Chondrocyte (in vitro differentiated cells): ENCODE data around the gene ADCY5. TPM values are rescaled to one million over a fixed set of nuclear protein-coding genes. Genes with fewer than 3 reads are reported as not detected.
A peak's percentile ranks its signal among the peaks of the same experiment; 100 is the strongest.

Experiments
- DNase-seq: peaks from one replicate; pipeline ENCODE4 v3.0.0; 2021; ENCODE audit warnings: mixed read lengths, low spot score
- H3K27ac Mint-ChIP-seq: one replicate; pipeline ENCODE4 v1.8.0; 2021; ENCODE audit warnings: mild to moderate bottlenecking, moderate library complexity, mixed read lengths; ENCODE audit not compliant: unreplicated experiment
- H3K27me3 Mint-ChIP-seq: 2 replicates; pipeline ENCODE4 v1.8.0; 2021; ENCODE audit warnings: low read depth, mixed read lengths
- H3K36me3 Mint-ChIP-seq: 2 replicates; pipeline ENCODE4 v1.8.0; 2021; ENCODE audit warnings: low read depth, mixed read lengths
- H3K4me1 Mint-ChIP-seq: 2 replicates; pipeline ENCODE4 v1.8.0; 2021; ENCODE audit warnings: low read depth, mild to moderate bottlenecking, mixed read lengths
- H3K4me3 Mint-ChIP-seq: one replicate; pipeline ENCODE4 v1.8.0; 2021; ENCODE audit warnings: mild to moderate bottlenecking, moderate library complexity, mixed read lengths; ENCODE audit not compliant: unreplicated experiment
- H3K9me3 Mint-ChIP-seq: 2 replicates; pipeline ENCODE4 v1.8.0; 2021; ENCODE audit warnings: low read depth, mixed read lengths
- total RNA-seq: library from RNA; stranded (reverse); gene quantifications from 3 replicates; pipeline ENCODE4 v1.2.1, GENCODE V29; 2021
- TF ChIP-seq, protein P1 (sequence below): fragments of 200-600 bp; sonication (generic); IDR thresholded peaks from 2 replicates; pipeline ENCODE4 v1.5.0; 2021; ENCODE audit warnings: antibody characterized with exemption, mild to moderate bottlenecking, moderate library complexity

Gene ADCY5
- total RNA-seq, 1 donor from 2014 or later = 8.0 TPM

DNA sequence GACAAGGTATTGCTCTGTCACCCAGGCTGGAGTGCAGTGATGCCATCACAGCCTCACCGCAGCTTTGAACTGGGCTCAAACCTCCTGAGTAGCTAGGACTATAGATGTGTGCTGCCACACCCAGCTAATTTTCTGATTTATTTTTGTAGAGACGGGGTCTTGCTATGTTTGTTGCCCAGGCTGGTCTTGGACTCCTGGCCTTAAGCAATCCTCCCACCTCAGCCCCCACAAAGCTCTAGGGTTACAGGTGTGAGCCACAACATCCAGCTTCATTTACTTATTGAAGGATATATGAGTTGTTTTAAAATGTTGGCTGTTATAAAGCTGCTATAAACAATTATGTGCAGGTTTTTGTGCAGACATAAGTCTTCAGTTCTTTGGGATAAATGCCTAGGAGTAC is 184.9 kb downstream of the ADCY5 start:
- peaks cover 1% of the 10 kb centered on the region for H3K4me1 Mint-ChIP-seq
- peaks cover 17% of the 10 kb centered on the region for H3K36me3 Mint-ChIP-seq
- H3K27me3 Mint-ChIP-seq = no peaks in the 10 kb centered on the region
- H3K9me3 Mint-ChIP-seq = peaks cover 20% of the 10 kb centered on the region
- DNase-seq = no peak
- H3K27ac Mint-ChIP-seq = no peak overlapping the region
- TF ChIP-seq, protein P1, sequence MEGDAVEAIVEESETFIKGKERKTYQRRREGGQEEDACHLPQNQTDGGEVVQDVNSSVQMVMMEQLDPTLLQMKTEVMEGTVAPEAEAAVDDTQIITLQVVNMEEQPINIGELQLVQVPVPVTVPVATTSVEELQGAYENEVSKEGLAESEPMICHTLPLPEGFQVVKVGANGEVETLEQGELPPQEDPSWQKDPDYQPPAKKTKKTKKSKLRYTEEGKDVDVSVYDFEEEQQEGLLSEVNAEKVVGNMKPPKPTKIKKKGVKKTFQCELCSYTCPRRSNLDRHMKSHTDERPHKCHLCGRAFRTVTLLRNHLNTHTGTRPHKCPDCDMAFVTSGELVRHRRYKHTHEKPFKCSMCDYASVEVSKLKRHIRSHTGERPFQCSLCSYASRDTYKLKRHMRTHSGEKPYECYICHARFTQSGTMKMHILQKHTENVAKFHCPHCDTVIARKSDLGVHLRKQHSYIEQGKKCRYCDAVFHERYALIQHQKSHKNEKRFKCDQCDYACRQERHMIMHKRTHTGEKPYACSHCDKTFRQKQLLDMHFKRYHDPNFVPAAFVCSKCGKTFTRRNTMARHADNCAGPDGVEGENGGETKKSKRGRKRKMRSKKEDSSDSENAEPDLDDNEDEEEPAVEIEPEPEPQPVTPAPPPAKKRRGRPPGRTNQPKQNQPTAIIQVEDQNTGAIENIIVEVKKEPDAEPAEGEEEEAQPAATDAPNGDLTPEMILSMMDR = no peak
- H3K4me3 Mint-ChIP-seq = no peak overlapping the region

DNA sequence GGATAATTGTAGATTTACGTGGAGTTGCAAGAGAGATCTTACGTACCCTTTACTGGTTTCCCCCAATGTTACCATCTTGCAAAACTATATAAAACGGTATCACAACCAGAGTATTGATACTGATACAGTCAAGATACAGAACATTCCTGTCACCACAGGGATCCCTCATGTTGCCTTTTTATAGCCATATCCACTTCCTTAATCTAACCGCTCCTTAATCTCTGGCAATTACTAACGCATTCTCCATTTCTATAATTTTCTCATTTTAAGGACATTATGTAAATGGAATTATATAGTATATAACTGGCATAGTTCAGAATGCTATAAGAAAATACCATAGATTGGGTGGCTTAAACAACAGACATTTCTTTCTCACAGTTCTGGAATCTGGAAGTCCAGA is 186.0 kb downstream of the ADCY5 start:
- TF ChIP-seq, protein P1 = no peak
- H3K4me1 Mint-ChIP-seq = peaks cover 7% of the 10 kb centered on the region
- no peak overlapping the region for H3K27ac Mint-ChIP-seq
- DNase-seq = no peak
- peaks cover 20% of the 10 kb centered on the region for H3K9me3 Mint-ChIP-seq
- H3K4me3 Mint-ChIP-seq = no peak overlapping the region
- H3K27me3 Mint-ChIP-seq = no peaks in the 10 kb centered on the region
- H3K36me3 Mint-ChIP-seq = peaks cover 17% of the 10 kb centered on the region

DNA sequence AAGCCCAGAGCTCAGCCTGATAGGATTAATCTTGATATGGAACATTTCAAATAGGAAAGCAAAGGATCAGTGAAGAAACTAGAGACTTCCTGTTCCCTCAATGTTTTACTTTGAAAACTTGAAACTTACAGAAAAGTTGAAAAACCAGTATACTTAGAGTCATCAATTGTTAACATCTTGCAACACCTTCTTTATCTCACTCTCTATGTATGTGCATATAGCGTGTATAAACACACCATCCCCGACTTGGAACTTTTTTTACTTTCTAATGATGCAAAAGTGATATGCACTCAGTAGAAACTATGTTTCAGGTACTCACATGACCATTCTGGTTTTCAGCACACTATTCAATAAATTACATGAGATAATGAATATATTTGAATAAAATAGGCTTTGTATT is 186.7 kb downstream of the ADCY5 start:
- Mint-ChIP-seq H3K4me3 (no peak overlapping the region), H3K27ac (no peak overlapping the region), H3K36me3 (peaks cover 17% of the 10 kb centered on the region), H3K9me3 (peaks cover 18% of the 10 kb centered on the region), H3K4me1 (peaks cover 7% of the 10 kb centered on the region), H3K27me3 (no peaks in the 10 kb centered on the region)
- TF ChIP-seq, protein P1 = no peak
- DNase-seq = no peak

DNA sequence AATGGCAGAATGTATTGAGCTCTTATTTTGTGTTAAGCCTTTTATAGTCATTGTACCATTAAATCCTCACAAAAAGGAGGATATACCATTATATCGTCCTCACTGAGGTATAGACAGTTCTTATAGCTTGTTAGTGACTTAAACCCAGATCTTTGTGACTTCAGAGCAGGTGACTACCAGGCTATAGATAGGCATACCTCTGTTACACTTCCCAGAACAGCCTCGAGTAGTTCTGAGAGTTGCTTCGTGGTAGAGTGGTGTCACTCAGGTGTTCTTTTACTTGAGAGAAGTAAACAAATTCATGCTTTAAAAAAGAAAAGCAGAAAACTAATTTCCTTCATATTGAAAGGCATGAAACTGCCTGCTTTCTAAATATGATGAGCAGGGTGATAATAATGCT is 187.2 kb downstream of the ADCY5 start:
- no peak overlapping the region for H3K27ac Mint-ChIP-seq
- no peak overlapping the region for H3K4me3 Mint-ChIP-seq
- H3K9me3 Mint-ChIP-seq = peaks cover 12% of the 10 kb centered on the region
- TF ChIP-seq, protein P1 = no peak
- DNase-seq = no peak
- H3K27me3 Mint-ChIP-seq = no peaks in the 10 kb centered on the region
- H3K4me1 Mint-ChIP-seq = peaks cover 7% of the 10 kb centered on the region
- peaks cover 14% of the 10 kb centered on the region for H3K36me3 Mint-ChIP-seq

DNA sequence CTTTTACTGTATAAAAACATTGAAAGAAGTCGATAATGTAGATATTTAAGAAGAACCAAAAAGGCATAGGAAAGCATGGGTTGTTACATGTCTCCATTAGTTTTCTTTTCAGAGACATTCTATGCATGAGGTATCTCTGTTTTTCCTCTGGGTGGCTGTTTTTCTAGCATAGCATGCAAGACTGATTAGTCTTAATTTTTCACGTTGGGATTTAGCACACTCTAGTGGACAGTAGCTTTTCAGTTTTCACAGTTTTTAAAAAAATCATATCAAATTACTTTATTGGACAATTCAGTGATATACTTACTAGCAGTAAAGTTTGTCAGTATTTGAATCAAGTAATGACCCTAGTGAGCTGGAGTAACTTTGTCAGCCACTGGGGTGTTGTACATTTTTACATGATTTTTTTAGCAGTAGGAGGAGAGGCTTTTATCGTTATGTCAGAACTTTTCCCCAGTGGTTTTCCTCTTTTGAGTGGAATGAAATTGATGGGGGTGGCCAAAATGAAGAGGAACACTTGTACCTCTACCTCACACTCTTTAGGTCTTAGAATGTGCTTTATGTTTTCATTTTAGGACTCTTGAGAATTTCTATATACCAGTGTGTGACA is 190.0 kb downstream of the ADCY5 start:
- Mint-ChIP-seq H3K4me3 (no peak overlapping the region), H3K27me3 (no peaks in the 10 kb centered on the region), H3K9me3 (no peaks in the 10 kb centered on the region), H3K27ac (peak overlapping the region; percentile 68), H3K36me3 (no peaks in the 10 kb centered on the region), H3K4me1 (peaks cover 7% of the 10 kb centered on the region)
- TF ChIP-seq, protein P1 = peak; percentile 90
- no peak for DNase-seq
